ENCODE measurements around the gene PSTPIP1. TPM values are rescaled to one million over a fixed set of nuclear protein-coding genes. Genes with fewer than 3 reads are reported as not detected.

Gene PSTPIP1
- total RNA-seq, 2 donors from 2014 or later = 3.3 to 3.6 TPM

GRCh38 chr15:76993114-76993725 is 1.7 kb upstream of the PSTPIP1 start:
- TF ChIP-seq CTCF (IDR thresholded peaks at IDR 0.05) (no peak), POLR2A (IDR thresholded peaks at IDR 0.05) (no peak)
- H3K4me3 ChIP-seq = no peak overlapping the region
- peaks cover 23% of the 10 kb centered on the region for H3K4me1 ChIP-seq
- H3K9me3 ChIP-seq = no peaks in the 10 kb centered on the region
- H3K27me3 ChIP-seq = no peaks in the 10 kb centered on the region
- 74 to 88% methylated on average over 6 of the region's 6 CpGs for WGBS, 2 donors
- H3K36me3 ChIP-seq (replicated peaks in 1 of 2; ENCODE audit: insufficient read depth in 1 of 2, low read depth in 2 of 2) = no peaks in the 10 kb centered on the region
- DNase-seq (peak in 2 of 4 donors; percentile 37 to 66), ATAC-seq (no peak)
- intact Hi-C loops (cut with DNase I) = no loop called here
- H3K27ac ChIP-seq = no peak overlapping the region

- H3K9me3 ChIP-seq = no peaks in the 10 kb centered on the region
- intact Hi-C loops (cut with DNase I) = no loop called here
- H3K4me1 ChIP-seq = peaks cover 23% of the 10 kb centered on the region
- ATAC-seq (no peak), DNase-seq (peak in 2 of 4 donors; percentile 14 to 45)
- H3K36me3 ChIP-seq (replicated peaks in 1 of 2; ENCODE audit: insufficient read depth in 1 of 2, low read depth in 2 of 2) = no peaks in the 10 kb centered on the region
- no peak for TF ChIP-seq CTCF (IDR thresholded peaks at IDR 0.05)
- TF ChIP-seq POLR2A (IDR thresholded peaks at IDR 0.05) = no peak
- 72 to 78% methylated on average over 4 to 8 of the region's 8 CpGs for whole genome bisulfite sequencing, 2 donors
- peak overlapping the region in 1 of 4 donors; percentile 22 for H3K27ac ChIP-seq
- no peaks in the 10 kb centered on the region for H3K27me3 ChIP-seq
- H3K4me3 ChIP-seq = no peak overlapping the region
Observed at GRCh38 chr15:76994001-76994400, 925 bp upstream of the PSTPIP1 start.

GRCh38 chr15:76994496-76994895 is 430 bp upstream of the PSTPIP1 start:
- peaks cover 23% of the 10 kb centered on the region for H3K4me1 ChIP-seq
- H3K9me3 ChIP-seq = no peaks in the 10 kb centered on the region
- ATAC-seq = no peak
- H3K4me3 ChIP-seq = no peak overlapping the region
- DNase-seq = no peak
- no peak for TF ChIP-seq CTCF (IDR thresholded peaks at IDR 0.05)
- TF ChIP-seq POLR2A (IDR thresholded peaks at IDR 0.05) = no peak
- H3K27ac ChIP-seq = peak overlapping the region in 1 of 4 donors; percentile 58
- H3K36me3 ChIP-seq (replicated peaks in 1 of 2; ENCODE audit: insufficient read depth in 1 of 2, low read depth in 2 of 2) = no peaks in the 10 kb centered on the region
- H3K27me3 ChIP-seq = no peaks in the 10 kb centered on the region
- 86 to 87% methylated on average over 5 of the region's 6 CpGs for WGBS, 2 donors
- intact Hi-C loops (cut with DNase I) = no loop called here

- DNase-seq (no peak), ATAC-seq (no peak)
- Histone ChIP-seq H3K27me3 (no peaks in the 10 kb centered on the region), H3K4me1 (peaks cover 20% of the 10 kb centered on the region), H3K36me3 (replicated peaks in 1 of 2; ENCODE audit: insufficient read depth in 1 of 2, low read depth in 2 of 2) (no peaks in the 10 kb centered on the region), H3K27ac (peak overlapping the region in 1 of 4 donors; percentile 1), H3K9me3 (no peaks in the 10 kb centered on the region), H3K4me3 (no peak overlapping the region)
- 55 to 74% methylated on average over 6 to 9 of the region's 9 CpGs for WGBS, 2 donors
- TF ChIP-seq CTCF (IDR thresholded peaks at IDR 0.05) (no peak), POLR2A (IDR thresholded peaks at IDR 0.05) (no peak)
- intact Hi-C loops (cut with DNase I) = no loop called here
Observed at GRCh38 chr15:76996076-76996525, 1.2 kb downstream of the PSTPIP1 start.
